HG03139 (cell line): ENCODE measurements around the gene MAD1L1.

ENCODE experiments used
- ATAC-seq: cut with Tn5 transposase; IDR thresholded peaks from one replicate; pipeline ENCODE4 v1.9.1; 2021; ENCODE audit not compliant: unreplicated experiment

The MAD1L1 gene

GRCh38 chr7:2219136-2219535 lies 13.6 kb downstream of the MAD1L1 start:
- ATAC-seq, result no peak

GRCh38 chr7:2218444-2218785 lies 14.3 kb downstream of the MAD1L1 start:
- no peak for ATAC-seq

- ATAC-seq, result no peak
Observed at GRCh38 chr7:2217716-2218443, 14.9 kb downstream of the MAD1L1 start.

GRCh38 chr7:2217206-2217605 lies 15.5 kb downstream of the MAD1L1 start:
- no peak for ATAC-seq

- no peak for ATAC-seq
Observed at GRCh38 chr7:2215851-2216250, 16.9 kb downstream of the MAD1L1 start.

GRCh38 chr7:2214636-2215035 lies 18.1 kb downstream of the MAD1L1 start:
- ATAC-seq, result no peak

- ATAC-seq, result no peak
Observed at GRCh38 chr7:2213551-2214215, 19.1 kb downstream of the MAD1L1 start.

- no peak for ATAC-seq
Observed at GRCh38 chr7:2212906-2213305, 19.8 kb downstream of the MAD1L1 start.

- no peak for ATAC-seq
Observed at GRCh38 chr7:2211926-2212325, 20.8 kb downstream of the MAD1L1 start.

- no peak for ATAC-seq
Observed at GRCh38 chr7:2211259-2211880, 21.4 kb downstream of the MAD1L1 start.

GRCh38 chr7:2210551-2211258 lies 22.0 kb downstream of the MAD1L1 start:
- ATAC-seq, result no peak

GRCh38 chr7:2209961-2210323 lies 22.8 kb downstream of the MAD1L1 start:
- no peak for ATAC-seq

- ATAC-seq, result no peak
Observed at GRCh38 chr7:2209146-2209960, 23.4 kb downstream of the MAD1L1 start.

- ATAC-seq, result no peak
Observed at GRCh38 chr7:2208712-2209111, 24.0 kb downstream of the MAD1L1 start.

- no peak for ATAC-seq
Observed at GRCh38 chr7:2205036-2205780, 27.5 kb downstream of the MAD1L1 start.

- ATAC-seq, result no peak
Observed at GRCh38 chr7:2204446-2204845, 28.3 kb downstream of the MAD1L1 start.

GRCh38 chr7:2203766-2204300 lies 28.9 kb downstream of the MAD1L1 start:
- ATAC-seq, result no peak

- ATAC-seq, result no peak
Observed at GRCh38 chr7:2202901-2203765, 29.6 kb downstream of the MAD1L1 start.

GRCh38 chr7:2202361-2202761 lies 30.4 kb downstream of the MAD1L1 start:
- no peak for ATAC-seq
